Germinal center (tissue), 1 donor: Measurements from ENCODE around the gene CTSF.
"Not testable (repeated sequence)": the region's sequence is repeated elsewhere in the genome, so short reads cannot be mapped to it uniquely, and the experiment has no call there.

Experiments used
- DNase-seq: peaks from one replicate; pipeline ENCODE4 v3.0.0; 2012; ENCODE audit warnings: mixed read lengths, low spot score

CTSF gene

GRCh38 chr11:66589996-66590675, 21.7 kb upstream of the CTSF start:
- DNase-seq = no peak

- not testable (repeated sequence) for DNase-seq
Measured at GRCh38 chr11:66589315-66589714, 20.9 kb upstream of the CTSF start.

GRCh38 chr11:66586136-66586535, 17.7 kb upstream of the CTSF start:
- no peak for DNase-seq

GRCh38 chr11:66585447-66585846, 17.0 kb upstream of the CTSF start:
- DNase-seq = not testable (repeated sequence)

- not testable (repeated sequence) for DNase-seq
Measured at GRCh38 chr11:66582565-66583147, 14.2 kb upstream of the CTSF start.

- DNase-seq = no peak
Measured at GRCh38 chr11:66581261-66581660, 12.9 kb upstream of the CTSF start.

GRCh38 chr11:66580803-66581202, 12.4 kb upstream of the CTSF start:
- DNase-seq = no peak

GRCh38 chr11:66579017-66579606, 10.7 kb upstream of the CTSF start:
- peak; percentile 86 for DNase-seq

GRCh38 chr11:66570850-66571180, 2.4 kb upstream of the CTSF start:
- no peak for DNase-seq

GRCh38 chr11:66570079-66570849, 1.9 kb upstream of the CTSF start:
- no peak for DNase-seq

- DNase-seq = no peak
Measured at GRCh38 chr11:66569076-66569475, 670 bp upstream of the CTSF start.

GRCh38 chr11:66567787-66568123, 651 bp downstream of the CTSF start:
- DNase-seq = no peak

- no peak for DNase-seq
Measured at GRCh38 chr11:66566221-66566620, 2.2 kb downstream of the CTSF start.

- no peak for DNase-seq
Measured at GRCh38 chr11:66564984-66565383, 3.4 kb downstream of the CTSF start.

GRCh38 chr11:66564538-66564937, 3.9 kb downstream of the CTSF start:
- DNase-seq = no peak

GRCh38 chr11:66563832-66564231, 4.6 kb downstream of the CTSF start:
- no peak for DNase-seq

GRCh38 chr11:66562907-66563583, 5.4 kb downstream of the CTSF start:
- DNase-seq = no peak

GRCh38 chr11:66562275-66562674, 6.1 kb downstream of the CTSF start:
- no peak for DNase-seq

- no peak for DNase-seq
Measured at GRCh38 chr11:66561975-66562248, 6.5 kb downstream of the CTSF start.

GRCh38 chr11:66561178-66561974, 7.0 kb downstream of the CTSF start:
- DNase-seq = no peak

GRCh38 chr11:66559866-66560676, 8.3 kb downstream of the CTSF start:
- DNase-seq = no peak
